OCI-LY3 (cell line): ENCODE results near the gene FRMD4B.

Source experiments
- H2AFZ ChIP-seq: fragments of 200-600, 300-600 bp; shearing (Covaris generic); 2 replicates; pipeline ENCODE4 v1.6.0; 2014; ENCODE audit warnings: antibody characterized with exemption, low read depth, low read length
- H3K27ac ChIP-seq: fragments of 200-600, 300-600 bp; sonication (generic); 2 replicates; pipeline ENCODE4 v1.5.1; 2014; ENCODE audit warnings: mild to moderate bottlenecking, low read length, moderate library complexity, mixed read lengths
- H3K27me3 ChIP-seq: fragments of 200-600, 300-600 bp; sonication (generic); 2 replicates; pipeline ENCODE4 v1.6.1; 2014; ENCODE audit warnings: low read depth, low read length, mixed read lengths
- H3K36me3 ChIP-seq: fragments of 200-600, 300-600 bp; sonication (generic); replicated peaks from 2 replicates; pipeline ENCODE3; 2014; ENCODE audit warnings: low read depth, low read length, mixed read lengths
- H3K4me1 ChIP-seq: fragments of 300-600, 200-600 bp; sonication (generic); 2 replicates; pipeline ENCODE4 v1.6.1; 2014; ENCODE audit warnings: low read length, mixed read lengths
- H3K4me2 ChIP-seq: fragments of 200-600, 300-600 bp; sonication (generic); 2 replicates; pipeline ENCODE4 v1.6.1; 2014; ENCODE audit warnings: low read length, mixed read lengths
- H3K4me3 ChIP-seq: fragments of 300-600, 200-600 bp; sonication (generic); 2 replicates; pipeline ENCODE4 v1.5.1; 2014; ENCODE audit warnings: antibody characterized with exemption, mild to moderate bottlenecking, low read length, moderate library complexity
- H3K79me2 ChIP-seq: fragments of 300-600, 200-600 bp; shearing (Covaris generic); 2 replicates; pipeline ENCODE4 v1.6.1; 2014; ENCODE audit warnings: mild to moderate bottlenecking, low read length, mixed read lengths
- H3K9ac ChIP-seq: fragments of 300-600, 200-600 bp; shearing (Covaris generic); 2 replicates; pipeline ENCODE4 v1.6.0; 2014; ENCODE audit warnings: mild to moderate bottlenecking, low read length, moderate library complexity
- H3K9me3 ChIP-seq: fragments of 200-600, 300-600 bp; shearing (Covaris generic); 2 replicates; pipeline ENCODE4 v1.6.1; 2014; ENCODE audit warnings: low read length, mixed read lengths; ENCODE audit not compliant: insufficient read depth
- H4K20me1 ChIP-seq: fragments of 200-600, 300-600 bp; sonication (generic); 2 replicates; pipeline ENCODE4 v1.6.1; 2016; ENCODE audit warnings: low read length, mixed read lengths; ENCODE audit not compliant: insufficient read depth
- CTCF ChIP-seq: fragments of 200-600, 300-600 bp; sonication (generic); IDR thresholded peaks from 2 replicates; pipeline ENCODE4 v1.5.1; 2014; ENCODE audit warnings: antibody characterized with exemption, low read length, low read depth
- EZH2phosphoT487 ChIP-seq: fragments of 200-600 bp; shearing (Covaris generic); IDR thresholded peaks from 2 replicates; pipeline ENCODE4 v1.6.1; 2018; ENCODE audit warnings: antibody characterized with exemption, mixed run types, low read depth

Gene FRMD4B

GRCh38 chr3:69413551-69414207 lies 27.8 kb upstream of the FRMD4B start:
- no peak overlapping the region for H3K27ac ChIP-seq
- H4K20me1 ChIP-seq, result no peaks in the 10 kb centered on the region
- no peak overlapping the region for H3K4me3 ChIP-seq
- TF ChIP-seq EZH2phosphoT487 (no peak), CTCF (no peak)
- no peaks in the 10 kb centered on the region for H3K9me3 ChIP-seq
- H3K27me3 ChIP-seq, result peaks cover 34% of the 10 kb centered on the region
- H3K4me1 ChIP-seq, result peaks cover 5% of the 10 kb centered on the region; the same call in 1 of the 2 replicates
- H2AFZ ChIP-seq, result no peak overlapping the region
- H3K36me3 ChIP-seq, result no peaks in the 10 kb centered on the region
- no peak overlapping the region for H3K9ac ChIP-seq
- H3K4me2 ChIP-seq, result no peak overlapping the region
- no peaks in the 10 kb centered on the region for H3K79me2 ChIP-seq

GRCh38 chr3:69411346-69411745 lies 25.5 kb upstream of the FRMD4B start:
- Histone ChIP-seq H2AFZ (no peak overlapping the region), H3K9me3 (no peaks in the 10 kb centered on the region), H3K79me2 (no peaks in the 10 kb centered on the region), H3K4me3 (no peak overlapping the region), H3K9ac (no peak overlapping the region), H3K27me3 (peaks cover 34% of the 10 kb centered on the region), H3K4me2 (no peak overlapping the region), H3K4me1 (peaks cover 5% of the 10 kb centered on the region; the same call in 1 of the 2 replicates), H4K20me1 (no peaks in the 10 kb centered on the region), H3K27ac (no peak overlapping the region), H3K36me3 (no peaks in the 10 kb centered on the region)
- TF ChIP-seq EZH2phosphoT487, result no peak
- no peak for TF ChIP-seq CTCF

- Histone ChIP-seq H3K36me3 (no peaks in the 10 kb centered on the region), H3K79me2 (no peaks in the 10 kb centered on the region), H3K9ac (no peak overlapping the region), H3K4me3 (peak overlapping the region; percentile 42; the same call in 1 of the 2 replicates), H3K27me3 (peaks cover 35% of the 10 kb centered on the region), H4K20me1 (no peaks in the 10 kb centered on the region), H3K4me1 (peaks cover 5% of the 10 kb centered on the region; the same call in 1 of the 2 replicates), H3K27ac (no peak overlapping the region), H3K4me2 (peak overlapping the region; percentile 50), H3K9me3 (no peaks in the 10 kb centered on the region), H2AFZ (peak overlapping the region; percentile 62; the same call in 1 of the 2 replicates)
- TF ChIP-seq CTCF (peak; percentile 88), EZH2phosphoT487 (no peak)
These were observed 24.4 kb upstream of the FRMD4B start for GRCh38 chr3:69410301-69410700.

GRCh38 chr3:69409831-69410230 lies 23.9 kb upstream of the FRMD4B start:
- H3K36me3 ChIP-seq, result no peaks in the 10 kb centered on the region
- no peaks in the 10 kb centered on the region for H3K79me2 ChIP-seq
- no peak for TF ChIP-seq CTCF
- peaks cover 40% of the 10 kb centered on the region for H3K27me3 ChIP-seq
- no peaks in the 10 kb centered on the region; the same call in 1 of the 2 replicates for H3K9me3 ChIP-seq
- peak overlapping the region; percentile 50 for H3K4me2 ChIP-seq
- no peak overlapping the region for H3K9ac ChIP-seq
- H2AFZ ChIP-seq, result peak overlapping the region; percentile 62; the same call in 1 of the 2 replicates
- no peaks in the 10 kb centered on the region for H4K20me1 ChIP-seq
- H3K27ac ChIP-seq, result no peak overlapping the region
- H3K4me1 ChIP-seq, result peaks cover 5% of the 10 kb centered on the region; the same call in 1 of the 2 replicates
- H3K4me3 ChIP-seq, result peak overlapping the region; percentile 42; the same call in 1 of the 2 replicates
